Measurements from ENCODE around the gene NUMA1.
A peak's percentile ranks its signal among the peaks of the same experiment; 100 is the strongest.

NUMA1 gene

GRCh38 chr11:72080326-72081183 lies at the start of gene NUMA1, which contains the start of gene LRRC51:
NUMA1 (minus strand) TSS chr11:72080542; CDS start chr11:72035943, 44,599 bp downstream.
LRRC51 (plus strand) TSS chr11:72080850; CDS start chr11:72089084, 8,234 bp downstream.
- Histone ChIP-seq H3K27me3 (ENCODE audit: insufficient read depth, low read length) (no peaks in the 10 kb centered on the region), H2AFZ (ENCODE audit: low read depth, low read length) (peak within 1 kb of the TSS; percentile 78), H3K9me3 (ENCODE audit: low read length) (no peaks in the 10 kb centered on the region), H3K4me1 (ENCODE audit: insufficient read depth, low read length) (peaks cover 17% of the 10 kb centered on the region), H3K4me3 (ENCODE audit: low read length) (peak within 1 kb of the TSS; percentile 92), H3K36me3 (ENCODE audit: insufficient read depth, low read length) (no peaks in the 10 kb centered on the region)

- H3K27me3 ChIP-seq (ENCODE audit: insufficient read depth, low read length), result no peaks in the 10 kb centered on the region
- H3K9me3 ChIP-seq (ENCODE audit: low read length), result peaks cover 3% of the 10 kb centered on the region
- H2AFZ ChIP-seq (ENCODE audit: low read depth, low read length), result no peak overlapping the region
- H3K4me3 ChIP-seq (ENCODE audit: low read length), result no peak overlapping the region
- no peaks in the 10 kb centered on the region for H3K4me1 ChIP-seq (ENCODE audit: insufficient read depth, low read length)
- H3K36me3 ChIP-seq (ENCODE audit: insufficient read depth, low read length), result no peaks in the 10 kb centered on the region
Measured at GRCh38 chr11:72129381-72129780, 49.0 kb upstream of the NUMA1 start.

GRCh38 chr11:72127923-72128322 lies 47.6 kb upstream of the NUMA1 start:
- H3K36me3 ChIP-seq (ENCODE audit: insufficient read depth, low read length), result no peaks in the 10 kb centered on the region
- no peaks in the 10 kb centered on the region for H3K4me1 ChIP-seq (ENCODE audit: insufficient read depth, low read length)
- no peak overlapping the region for H2AFZ ChIP-seq (ENCODE audit: low read depth, low read length)
- H3K4me3 ChIP-seq (ENCODE audit: low read length), result no peak overlapping the region
- peaks cover 3% of the 10 kb centered on the region for H3K9me3 ChIP-seq (ENCODE audit: low read length)
- peaks cover 5% of the 10 kb centered on the region for H3K27me3 ChIP-seq (ENCODE audit: insufficient read depth, low read length)

- Histone ChIP-seq H3K36me3 (ENCODE audit: insufficient read depth, low read length) (no peaks in the 10 kb centered on the region), H3K9me3 (ENCODE audit: low read length) (peaks cover 3% of the 10 kb centered on the region), H2AFZ (ENCODE audit: low read depth, low read length) (no peak overlapping the region), H3K4me3 (ENCODE audit: low read length) (no peak overlapping the region), H3K27me3 (ENCODE audit: insufficient read depth, low read length) (peaks cover 5% of the 10 kb centered on the region), H3K4me1 (ENCODE audit: insufficient read depth, low read length) (no peaks in the 10 kb centered on the region)
Measured at GRCh38 chr11:72125956-72126355, 45.6 kb upstream of the NUMA1 start.

- H3K9me3 ChIP-seq (ENCODE audit: low read length), result peaks cover 3% of the 10 kb centered on the region
- no peaks in the 10 kb centered on the region for H3K36me3 ChIP-seq (ENCODE audit: insufficient read depth, low read length)
- H3K4me1 ChIP-seq (ENCODE audit: insufficient read depth, low read length), result no peaks in the 10 kb centered on the region
- no peak overlapping the region for H2AFZ ChIP-seq (ENCODE audit: low read depth, low read length)
- H3K27me3 ChIP-seq (ENCODE audit: insufficient read depth, low read length), result peaks cover 5% of the 10 kb centered on the region
- no peak overlapping the region for H3K4me3 ChIP-seq (ENCODE audit: low read length)
Measured at GRCh38 chr11:72124046-72124445, 43.7 kb upstream of the NUMA1 start.

GRCh38 chr11:72123117-72123653 lies 42.8 kb upstream of the NUMA1 start:
- Histone ChIP-seq H3K4me1 (ENCODE audit: insufficient read depth, low read length) (peaks cover 5% of the 10 kb centered on the region), H3K36me3 (ENCODE audit: insufficient read depth, low read length) (no peaks in the 10 kb centered on the region), H2AFZ (ENCODE audit: low read depth, low read length) (no peak overlapping the region), H3K27me3 (ENCODE audit: insufficient read depth, low read length) (peaks cover 5% of the 10 kb centered on the region), H3K4me3 (ENCODE audit: low read length) (no peak overlapping the region), H3K9me3 (ENCODE audit: low read length) (no peaks in the 10 kb centered on the region)

- peaks cover 5% of the 10 kb centered on the region for H3K4me1 ChIP-seq (ENCODE audit: insufficient read depth, low read length)
- H3K4me3 ChIP-seq (ENCODE audit: low read length), result no peak overlapping the region
- no peaks in the 10 kb centered on the region for H3K9me3 ChIP-seq (ENCODE audit: low read length)
- H3K36me3 ChIP-seq (ENCODE audit: insufficient read depth, low read length), result no peaks in the 10 kb centered on the region
- peaks cover 5% of the 10 kb centered on the region for H3K27me3 ChIP-seq (ENCODE audit: insufficient read depth, low read length)
- H2AFZ ChIP-seq (ENCODE audit: low read depth, low read length), result no peak overlapping the region
Measured at GRCh38 chr11:72122607-72123006, 42.3 kb upstream of the NUMA1 start.

- H2AFZ ChIP-seq (ENCODE audit: low read depth, low read length), result no peak overlapping the region
- H3K27me3 ChIP-seq (ENCODE audit: insufficient read depth, low read length), result peaks cover 5% of the 10 kb centered on the region
- no peak overlapping the region for H3K4me3 ChIP-seq (ENCODE audit: low read length)
- H3K36me3 ChIP-seq (ENCODE audit: insufficient read depth, low read length), result no peaks in the 10 kb centered on the region
- no peaks in the 10 kb centered on the region for H3K9me3 ChIP-seq (ENCODE audit: low read length)
- peaks cover 5% of the 10 kb centered on the region for H3K4me1 ChIP-seq (ENCODE audit: insufficient read depth, low read length)
Measured at GRCh38 chr11:72120930-72121329, 40.6 kb upstream of the NUMA1 start.

- peaks cover 5% of the 10 kb centered on the region for H3K27me3 ChIP-seq (ENCODE audit: insufficient read depth, low read length)
- H3K4me1 ChIP-seq (ENCODE audit: insufficient read depth, low read length), result peaks cover 5% of the 10 kb centered on the region
- no peak overlapping the region for H3K4me3 ChIP-seq (ENCODE audit: low read length)
- H2AFZ ChIP-seq (ENCODE audit: low read depth, low read length), result no peak overlapping the region
- H3K9me3 ChIP-seq (ENCODE audit: low read length), result no peaks in the 10 kb centered on the region
- H3K36me3 ChIP-seq (ENCODE audit: insufficient read depth, low read length), result no peaks in the 10 kb centered on the region
Measured at GRCh38 chr11:72119198-72119597, 38.9 kb upstream of the NUMA1 start.

GRCh38 chr11:72116019-72116755 lies 35.8 kb upstream of the NUMA1 start:
- Histone ChIP-seq H3K27me3 (ENCODE audit: insufficient read depth, low read length) (no peaks in the 10 kb centered on the region), H2AFZ (ENCODE audit: low read depth, low read length) (no peak overlapping the region), H3K4me3 (ENCODE audit: low read length) (no peak overlapping the region), H3K36me3 (ENCODE audit: insufficient read depth, low read length) (no peaks in the 10 kb centered on the region), H3K9me3 (ENCODE audit: low read length) (no peaks in the 10 kb centered on the region), H3K4me1 (ENCODE audit: insufficient read depth, low read length) (peaks cover 16% of the 10 kb centered on the region)

GRCh38 chr11:72114570-72114969 lies 34.2 kb upstream of the NUMA1 start:
- H2AFZ ChIP-seq (ENCODE audit: low read depth, low read length), result no peak overlapping the region
- no peaks in the 10 kb centered on the region for H3K27me3 ChIP-seq (ENCODE audit: insufficient read depth, low read length)
- H3K4me1 ChIP-seq (ENCODE audit: insufficient read depth, low read length), result peaks cover 16% of the 10 kb centered on the region
- no peak overlapping the region for H3K4me3 ChIP-seq (ENCODE audit: low read length)
- no peaks in the 10 kb centered on the region for H3K9me3 ChIP-seq (ENCODE audit: low read length)
- H3K36me3 ChIP-seq (ENCODE audit: insufficient read depth, low read length), result no peaks in the 10 kb centered on the region

GRCh38 chr11:72112978-72113808 lies 32.9 kb upstream of the NUMA1 start:
- Histone ChIP-seq H3K27me3 (ENCODE audit: insufficient read depth, low read length) (no peaks in the 10 kb centered on the region), H3K4me3 (ENCODE audit: low read length) (peak overlapping the region; percentile 69), H2AFZ (ENCODE audit: low read depth, low read length) (peak overlapping the region; percentile 39), H3K4me1 (ENCODE audit: insufficient read depth, low read length) (peaks cover 11% of the 10 kb centered on the region), H3K9me3 (ENCODE audit: low read length) (no peaks in the 10 kb centered on the region), H3K36me3 (ENCODE audit: insufficient read depth, low read length) (peaks cover 2% of the 10 kb centered on the region)

All from neuron (in vitro differentiated cells).